DMS 273 (cell line): ENCODE data around the gene MYO5A.

Experiments used
- DNase-seq: peaks from one replicate; lab custom pipeline; 2025; ENCODE audit not compliant: unreplicated experiment; lab: John Stamatoyannopoulos, UW

The MYO5A gene

DNA sequence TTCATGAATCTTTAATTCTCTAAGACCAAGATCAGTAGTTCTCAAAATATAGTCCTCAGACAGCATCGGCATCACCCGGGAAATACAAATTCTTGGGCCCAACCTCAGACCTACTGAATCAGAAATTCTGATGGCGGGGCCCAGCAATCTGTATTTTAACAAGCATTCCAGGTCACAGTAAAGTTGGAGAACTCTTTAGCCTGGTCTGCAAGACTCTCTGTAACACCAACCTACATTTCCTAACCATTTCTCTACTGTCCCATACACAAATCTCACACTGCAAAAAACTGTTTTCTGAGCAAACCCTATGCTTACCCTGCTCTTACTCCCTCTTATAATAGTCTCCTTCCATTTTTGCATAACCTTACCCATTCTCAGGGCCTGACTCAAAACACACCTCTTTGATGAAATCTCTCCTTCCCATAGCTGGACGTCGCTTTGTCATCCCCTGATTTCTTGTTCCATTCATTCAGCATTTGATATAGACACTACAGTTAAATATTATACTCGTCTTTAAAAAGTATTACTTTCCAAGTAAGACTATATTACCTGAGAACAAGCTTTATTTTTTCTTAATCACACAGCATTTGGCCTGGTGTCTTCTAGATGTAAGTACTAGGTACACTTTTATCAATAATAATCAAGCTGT lies 149.8 kb downstream of the MYO5A start:
- no peak for DNase-seq

DNA sequence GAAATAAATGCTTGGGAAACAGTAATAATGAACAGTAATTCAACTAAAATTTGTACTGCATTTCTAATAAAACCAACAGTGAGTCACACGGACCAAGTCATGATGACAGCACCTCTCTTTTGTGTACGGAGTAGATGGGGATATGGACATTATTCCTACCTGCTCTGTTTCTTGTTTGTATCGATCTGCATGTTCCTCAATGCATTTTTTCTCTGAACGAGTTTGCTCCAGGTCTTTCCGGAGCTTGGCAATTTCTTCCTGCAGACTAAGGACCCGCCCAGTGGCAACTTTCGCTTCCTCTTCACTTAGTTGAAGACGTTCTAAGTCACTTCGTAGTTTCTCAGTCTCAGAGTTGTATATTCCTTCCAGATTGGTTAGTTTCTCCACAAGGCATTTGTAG lies 158.7 kb downstream of the MYO5A start:
- DNase-seq = no peak

DNA sequence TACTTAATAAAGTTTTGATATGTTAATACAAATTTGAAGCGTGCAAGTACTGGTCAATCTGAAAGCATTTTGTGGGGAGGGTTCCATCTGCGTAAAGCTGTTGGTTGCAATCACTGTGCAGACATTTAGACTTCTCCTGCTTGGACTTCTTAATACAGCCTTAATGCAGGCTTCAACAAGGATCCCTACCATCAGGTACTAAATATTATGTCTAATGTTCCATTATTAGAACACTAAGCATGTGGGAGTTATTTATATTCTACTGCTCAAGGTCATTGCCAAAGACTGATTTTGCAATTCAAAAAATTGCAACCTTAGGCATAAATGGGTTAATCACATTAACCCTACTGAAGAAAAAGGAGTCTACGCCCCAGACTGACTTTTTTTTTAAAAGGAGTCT lies 159.2 kb downstream of the MYO5A start:
- DNase-seq = no peak

DNA sequence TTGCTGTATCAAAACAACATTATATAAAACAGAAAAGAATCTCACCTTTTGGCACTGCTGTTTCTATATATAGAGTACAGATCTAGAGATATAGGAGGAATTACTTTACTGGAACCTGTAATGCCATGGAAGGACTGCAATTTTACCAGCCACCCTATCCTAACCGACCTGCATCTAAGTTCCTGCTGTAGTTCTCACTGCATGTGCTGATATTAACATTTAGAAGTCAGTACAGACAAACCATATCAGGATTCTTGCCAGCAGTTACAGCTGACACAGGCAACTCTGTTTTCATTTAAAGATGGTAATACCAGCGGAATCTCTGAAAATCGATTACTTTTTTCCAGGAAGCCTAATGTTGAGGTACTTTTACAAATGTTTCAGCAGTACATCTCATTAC lies 159.7 kb downstream of the MYO5A start:
- DNase-seq = no peak

DNA sequence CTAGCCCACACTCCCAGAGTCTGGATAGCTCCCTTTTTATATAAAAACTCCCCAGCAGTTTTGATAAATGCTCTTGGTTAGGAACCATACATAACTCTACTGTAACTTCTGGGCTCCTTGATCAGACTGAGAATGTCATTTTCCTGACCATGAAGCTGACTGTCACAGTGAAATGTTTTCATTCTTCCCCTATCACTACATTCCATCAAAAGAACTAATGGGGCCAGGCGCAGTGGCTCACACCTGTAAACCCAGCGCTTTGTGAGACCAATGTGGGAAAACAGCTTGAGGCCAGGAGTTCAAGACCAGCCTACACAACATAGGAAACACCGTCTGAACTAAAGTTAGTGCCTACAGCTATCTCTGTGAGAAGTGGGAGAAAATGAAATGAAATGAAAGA lies 160.3 kb downstream of the MYO5A start:
- no peak for DNase-seq

DNA sequence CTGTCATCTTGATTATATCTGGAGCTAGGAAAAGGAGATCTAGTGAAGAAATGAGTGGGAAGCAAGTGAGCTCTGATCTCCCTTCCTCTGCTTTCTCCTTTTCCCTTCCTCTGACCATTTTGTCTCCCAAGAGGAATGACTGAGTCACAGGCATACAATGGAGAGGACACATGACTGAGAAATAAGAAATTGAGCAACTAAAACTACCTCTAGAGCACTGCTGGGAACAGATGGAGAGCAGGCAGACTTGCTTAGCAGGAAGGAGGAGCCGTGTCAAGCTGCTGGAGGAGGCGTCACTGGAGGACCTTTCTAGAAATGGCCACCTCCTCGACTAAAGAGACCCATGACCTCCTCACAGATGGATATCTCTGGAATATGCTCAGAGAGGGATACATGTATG lies 166.2 kb downstream of the MYO5A start:
- no peak for DNase-seq

DNA sequence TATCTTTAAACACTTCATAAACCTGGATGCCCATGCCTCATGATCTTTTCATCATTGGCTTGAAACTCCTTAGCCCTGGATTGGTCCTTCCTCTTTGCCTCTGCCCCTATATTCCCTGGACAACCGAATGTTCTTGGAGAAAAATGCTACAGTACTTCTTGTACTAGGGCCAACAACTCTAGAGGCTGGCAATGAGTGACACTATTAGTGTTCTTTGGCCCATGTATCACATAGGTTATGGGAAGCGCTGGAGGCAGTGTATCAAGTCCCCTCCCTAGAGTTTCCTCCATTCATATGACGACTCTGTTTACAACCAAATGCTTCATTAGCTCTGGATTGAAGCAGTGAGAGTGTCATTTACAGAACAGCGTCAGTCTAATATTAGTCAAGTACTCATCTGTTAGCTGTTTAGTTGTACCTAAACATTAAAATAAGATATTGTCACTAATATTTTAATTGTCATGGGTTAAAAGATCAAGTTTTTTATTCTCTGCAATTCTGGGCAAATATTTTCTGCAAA lies 166.6 kb downstream of the MYO5A start:
- no peak for DNase-seq

DNA sequence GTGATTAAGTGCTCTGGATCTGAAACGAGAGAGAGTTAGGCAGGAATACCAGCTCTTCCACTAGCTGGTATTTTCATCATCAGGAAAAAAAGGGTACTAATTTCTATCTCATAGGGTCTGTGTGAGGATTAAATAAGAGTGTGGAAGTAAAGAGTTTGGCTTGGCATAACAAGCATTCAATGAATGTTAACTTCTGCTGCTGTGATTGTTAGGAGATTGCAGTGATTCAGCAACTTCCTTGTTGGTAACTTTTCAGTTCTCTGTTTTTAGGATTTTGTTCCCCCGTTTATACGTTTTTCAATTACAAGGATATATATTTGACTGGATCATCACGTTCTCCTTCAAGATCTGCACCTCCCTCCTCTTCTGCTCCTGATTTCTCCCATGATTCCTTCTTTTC lies 167.2 kb downstream of the MYO5A start:
- DNase-seq = no peak

DNA sequence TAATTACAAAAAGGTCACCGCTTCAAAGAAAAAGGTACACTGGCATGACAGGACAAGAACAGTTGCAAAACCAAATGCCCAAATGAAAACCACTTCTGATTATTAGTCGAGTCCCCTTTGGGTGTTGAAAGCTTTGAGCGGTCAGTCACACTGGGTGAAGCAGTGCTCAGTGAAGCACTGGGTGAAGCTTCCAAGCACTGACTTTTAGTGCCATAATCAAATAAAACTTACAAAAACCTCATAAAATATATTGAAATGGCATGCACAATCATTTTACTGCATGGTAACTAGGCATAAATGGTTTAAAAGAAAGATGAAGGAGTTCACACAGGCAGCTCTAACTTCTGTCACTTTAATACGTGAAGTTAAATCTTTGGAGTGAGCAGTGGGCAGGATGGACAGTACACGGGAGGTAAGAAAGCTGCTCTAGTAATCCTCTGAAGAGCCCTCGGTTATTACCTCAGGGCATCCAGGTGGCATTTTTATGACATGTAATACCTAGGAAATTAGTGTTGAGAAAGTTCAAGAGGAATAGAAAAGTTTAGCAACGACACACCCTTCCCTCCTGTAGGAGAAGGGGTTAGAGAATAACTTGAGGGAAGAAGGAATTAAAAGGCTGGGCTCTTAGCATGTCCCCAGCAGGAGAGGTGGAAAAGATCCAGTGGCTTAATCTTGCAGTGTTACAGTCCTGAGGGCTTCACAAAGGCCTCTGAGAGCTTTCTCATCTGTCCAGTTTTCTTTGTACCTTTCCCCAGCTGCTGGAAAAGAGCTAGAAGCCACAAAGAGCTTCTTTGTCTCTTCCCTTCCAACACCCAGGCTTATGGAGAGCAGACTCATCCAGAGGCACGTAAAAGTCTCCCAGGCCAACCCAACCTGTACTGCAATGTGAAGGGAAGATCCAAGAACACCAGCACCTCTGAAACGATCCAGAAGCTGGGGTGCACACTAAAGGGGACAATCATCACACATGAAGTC lies 168.2 kb downstream of the MYO5A start:
- DNase-seq = no peak

DNA sequence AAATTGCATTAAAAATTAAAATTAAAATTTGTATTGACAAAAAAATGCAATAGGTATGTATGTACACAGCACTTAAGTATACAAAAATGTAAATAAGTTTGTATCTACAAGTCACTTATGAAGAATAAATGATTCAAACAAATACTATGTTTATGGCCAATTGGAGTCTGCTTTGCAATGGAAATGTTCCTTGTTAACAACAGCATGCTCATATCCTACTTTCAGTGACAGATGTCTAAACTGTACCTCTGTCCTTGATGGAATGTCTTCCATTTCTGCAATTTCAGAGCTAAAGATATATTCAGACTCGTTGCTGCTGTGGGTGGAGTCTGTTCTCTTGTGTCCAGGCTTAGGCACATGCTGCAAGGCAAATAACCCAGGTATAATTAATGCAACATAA lies 169.0 kb downstream of the MYO5A start:
- DNase-seq = no peak

DNA sequence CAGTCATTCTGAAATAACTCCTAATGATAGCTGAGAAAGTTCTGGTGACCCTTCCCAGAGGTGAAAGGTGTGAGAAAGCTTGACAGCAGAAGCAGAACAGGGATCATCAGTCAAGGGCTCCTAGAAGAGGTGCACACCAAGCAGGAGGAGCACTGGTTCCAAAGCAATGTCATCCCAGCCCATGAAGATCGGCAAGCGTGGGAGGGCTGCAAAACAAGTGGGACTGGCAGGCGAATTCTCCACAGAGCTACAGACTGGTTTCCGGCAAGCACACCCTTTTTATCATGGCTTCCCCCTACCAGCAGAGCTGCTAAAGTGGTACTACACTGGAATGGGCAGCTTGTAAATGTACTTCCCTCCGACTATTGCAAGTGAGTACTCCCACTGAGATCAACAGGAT lies 170.7 kb downstream of the MYO5A start:
- no peak for DNase-seq

DNA sequence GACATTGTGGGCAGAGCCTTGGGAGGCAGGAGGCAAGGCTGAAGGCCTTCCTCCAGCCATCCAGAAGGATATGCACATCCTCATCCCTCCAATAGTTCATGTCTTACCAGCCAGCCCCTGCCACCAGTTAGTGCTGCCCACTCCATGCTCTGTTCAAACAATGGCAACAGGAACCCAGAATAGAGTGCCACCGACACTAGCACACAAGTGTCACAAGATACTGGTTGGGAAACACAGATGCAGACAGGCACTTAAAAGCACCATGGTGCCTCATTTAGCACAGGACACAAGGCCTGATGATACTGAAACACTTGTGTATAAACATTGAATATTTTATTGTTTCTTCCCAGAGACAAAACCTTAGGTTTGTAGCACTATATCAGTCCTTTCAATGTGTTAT lies 176.6 kb downstream of the MYO5A start:
- no peak for DNase-seq

DNA sequence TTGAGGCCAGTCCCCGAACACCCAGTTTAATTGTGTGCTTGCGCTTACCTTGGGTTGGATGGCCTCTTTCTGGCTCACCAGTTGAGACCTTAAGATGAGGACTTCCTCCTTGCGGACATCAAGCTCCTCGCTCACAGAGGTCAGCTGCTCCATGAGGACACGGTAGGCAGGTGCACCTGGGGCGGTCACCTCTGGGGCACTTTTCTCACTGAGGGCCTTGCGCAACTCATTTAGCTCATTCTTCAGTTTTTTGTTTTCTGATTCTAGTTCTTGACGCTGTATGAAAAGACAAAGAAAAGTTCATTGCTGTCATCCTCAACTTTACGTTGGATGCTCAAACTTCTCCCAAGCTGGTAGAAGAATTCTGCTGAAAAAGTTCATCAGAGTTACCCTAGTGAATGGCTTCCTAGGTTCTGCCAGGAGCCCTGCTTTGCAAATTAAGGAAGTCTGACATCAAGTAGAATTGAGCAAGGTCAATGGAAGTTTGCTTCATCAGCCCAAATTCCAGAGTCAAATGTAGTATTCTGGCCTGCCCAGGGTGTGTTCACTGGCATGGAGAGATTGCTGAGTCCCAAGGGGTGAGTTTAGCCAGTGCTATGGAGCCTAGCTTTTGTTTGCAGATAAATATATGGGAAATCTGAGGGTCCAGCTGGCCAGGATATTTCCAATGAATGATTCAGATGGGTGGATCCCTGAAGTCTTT lies 177.3 kb downstream of the MYO5A start:
- no peak for DNase-seq

DNA sequence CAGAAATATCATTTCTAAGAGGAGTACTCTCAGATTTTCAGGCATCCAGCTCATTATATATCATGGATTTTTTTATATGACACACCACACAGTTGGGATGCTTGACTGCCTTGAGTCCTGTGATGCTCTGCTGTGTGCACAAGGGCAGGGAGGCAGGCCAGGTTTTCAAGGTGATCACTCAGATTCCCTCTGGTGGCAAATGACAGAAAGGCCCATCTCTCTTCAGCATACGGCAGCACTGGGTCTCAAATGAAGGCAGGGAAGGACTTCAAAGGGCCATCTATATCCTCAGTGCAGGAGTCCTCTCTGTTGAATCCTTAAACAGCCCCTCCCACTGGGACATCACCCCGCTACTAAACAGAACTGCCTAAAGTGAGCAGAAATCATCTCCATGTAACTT lies 178.3 kb downstream of the MYO5A start:
- no peak for DNase-seq

DNA sequence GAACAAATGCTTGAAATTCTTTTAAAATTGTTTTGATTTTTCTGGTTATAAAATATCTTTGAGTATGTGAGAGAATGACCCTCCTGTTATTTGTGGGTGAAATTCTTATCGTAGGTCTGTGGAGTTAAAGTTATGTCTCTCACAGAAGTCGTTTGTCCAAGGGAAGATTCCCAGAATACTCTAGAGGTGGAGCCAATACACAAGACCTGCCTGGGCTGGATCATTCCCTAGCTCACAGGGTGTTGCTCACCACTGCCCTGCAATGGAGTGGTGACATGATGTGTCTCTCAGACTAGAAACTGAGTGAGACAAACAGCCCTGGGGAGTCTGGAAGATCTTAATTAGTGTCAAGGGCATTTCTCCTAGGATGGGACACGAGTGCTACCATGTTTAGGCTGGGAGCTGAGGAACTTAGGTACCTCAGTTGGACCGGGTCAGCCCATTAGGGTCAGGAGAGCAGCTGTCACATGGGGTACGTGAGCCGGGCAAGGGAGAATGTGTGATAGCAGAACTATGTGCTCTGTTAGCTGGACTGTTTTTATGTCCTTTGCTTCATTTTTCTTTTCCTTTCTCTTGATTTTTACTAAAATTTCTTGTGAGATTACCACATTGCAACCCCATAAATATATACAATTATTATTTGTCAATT lies 179.5 kb downstream of the MYO5A start:
- peak; percentile 2 for DNase-seq

DNA sequence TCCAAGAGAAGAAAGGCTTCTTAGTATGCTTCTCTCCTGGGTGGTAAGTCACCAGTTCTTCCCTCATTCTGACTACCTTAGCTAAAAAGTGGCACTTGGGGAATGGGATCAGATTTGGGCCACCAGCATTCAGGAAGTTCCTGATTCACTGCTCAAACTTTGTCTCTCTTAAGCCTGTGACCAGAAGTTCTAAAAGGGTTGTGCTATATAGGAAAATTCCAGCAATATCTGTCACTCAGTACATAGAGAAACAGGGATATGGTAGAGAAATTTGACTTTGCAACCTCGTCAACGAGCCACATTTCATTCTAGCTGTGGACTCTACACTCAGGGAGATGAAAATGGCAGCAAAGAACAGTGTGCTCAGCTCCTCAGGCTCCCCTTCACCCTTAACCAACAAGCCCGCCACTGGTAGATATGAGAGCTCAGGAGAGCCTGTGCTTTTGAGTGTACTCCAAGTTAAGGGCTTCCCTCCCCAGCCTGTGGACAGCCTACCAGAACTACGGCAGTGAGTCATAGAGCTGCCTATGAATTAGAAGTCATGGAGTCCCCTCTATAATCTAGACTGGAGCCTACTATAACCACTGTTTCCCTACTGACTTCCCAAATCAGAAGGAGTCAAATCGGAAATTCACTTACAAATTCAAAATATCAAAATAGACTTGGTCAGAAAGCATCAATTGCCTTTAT lies 180.5 kb downstream of the MYO5A start:
- DNase-seq = no peak

DNA sequence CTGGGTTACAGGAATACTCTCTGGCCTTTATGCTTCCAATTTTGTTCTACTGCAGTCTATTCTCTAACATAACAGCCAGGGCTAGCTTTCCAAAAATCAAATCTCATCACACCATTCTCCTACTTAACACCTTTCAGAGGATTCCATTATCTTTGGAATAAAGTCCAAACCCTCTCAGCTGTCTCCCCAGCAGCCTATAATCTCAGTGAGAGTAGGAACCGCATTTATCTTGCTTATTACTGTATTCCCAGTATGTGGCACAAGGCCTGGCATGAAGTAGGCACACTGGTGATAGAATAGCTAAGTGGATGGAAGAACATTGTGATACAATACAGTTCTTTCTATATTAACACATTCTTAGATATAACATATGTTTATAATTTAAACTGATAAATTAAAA lies 184.1 kb downstream of the MYO5A start:
- DNase-seq = no peak

DNA sequence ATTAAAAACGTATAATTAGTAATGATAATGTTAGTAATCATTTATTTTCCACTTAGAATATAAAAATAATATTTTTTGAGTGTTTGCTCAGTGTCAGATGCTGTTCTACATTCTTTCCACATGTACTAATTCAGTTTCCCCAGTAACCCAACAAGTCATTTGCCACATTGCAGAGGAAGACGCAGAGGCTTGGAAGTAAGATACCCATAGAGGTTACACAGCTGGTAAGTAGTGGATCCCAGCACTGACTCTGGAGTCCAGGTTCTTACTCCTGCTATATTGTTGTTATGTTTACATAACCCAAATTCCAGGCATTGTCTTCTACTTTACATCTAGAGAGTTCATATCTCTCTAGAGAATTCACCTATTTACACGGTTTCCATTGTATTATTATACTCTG lies 184.8 kb downstream of the MYO5A start:
- DNase-seq = no peak

DNA sequence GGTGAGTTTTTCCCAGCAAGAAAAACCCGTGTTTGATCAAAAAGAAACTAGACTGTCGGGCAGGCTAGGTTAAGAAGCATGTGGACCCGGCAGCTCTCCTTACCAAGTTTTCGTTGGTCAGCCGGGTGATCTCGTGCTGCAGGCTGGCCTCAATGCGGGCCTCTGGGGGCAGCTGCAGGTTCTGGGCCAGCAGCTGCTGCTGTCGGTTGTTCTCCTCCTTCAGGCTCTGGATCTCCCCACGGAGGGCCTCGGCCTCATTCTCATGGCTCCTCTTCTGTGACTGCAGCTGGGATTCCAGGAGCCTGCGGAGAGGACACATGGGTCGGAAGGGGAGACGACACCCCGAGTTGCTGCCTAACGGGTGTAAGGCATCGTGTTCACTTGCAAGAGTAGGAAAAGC lies 188.6 kb downstream of the MYO5A start:
- no peak for DNase-seq

DNA sequence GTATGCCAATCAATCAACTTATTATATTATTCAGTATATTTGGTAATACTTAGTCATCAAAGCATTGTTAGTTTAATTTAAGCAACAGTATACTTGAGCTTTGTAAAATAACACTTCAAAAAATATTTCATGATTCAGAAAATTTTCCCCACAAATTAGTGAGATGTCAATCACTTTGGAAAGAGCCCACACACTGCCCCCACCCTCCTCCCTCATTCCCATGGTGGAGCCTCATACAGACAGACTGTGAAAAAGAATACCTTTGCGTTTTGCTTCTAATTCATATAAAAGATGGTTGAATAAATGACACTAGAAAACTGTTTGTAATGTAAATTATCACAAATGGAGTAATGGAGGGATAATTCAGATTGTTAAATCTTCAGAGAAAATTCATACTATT lies 189.8 kb downstream of the MYO5A start:
- no peak for DNase-seq

DNA sequence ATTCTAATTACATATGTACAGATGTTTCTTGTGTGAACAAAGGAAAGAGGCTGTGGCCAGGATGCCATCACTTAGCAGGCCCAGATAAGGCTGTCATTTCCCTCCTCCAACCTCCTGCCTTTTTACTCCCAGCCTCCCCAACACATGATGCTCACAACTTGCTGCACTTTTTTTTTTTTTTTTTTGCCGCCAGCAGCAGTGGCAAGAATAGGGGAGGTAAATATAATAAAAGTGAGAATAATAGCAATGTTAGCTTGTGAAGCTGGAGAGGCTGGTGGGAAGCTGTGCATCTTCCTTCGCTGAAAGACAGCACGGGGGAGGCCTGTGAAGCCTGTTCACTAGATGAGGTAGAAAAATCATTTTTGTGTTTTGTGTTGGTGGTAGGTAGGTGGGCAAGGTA lies 190.6 kb downstream of the MYO5A start:
- no peak for DNase-seq
